ENCODE data around the gene MROH2B. TPM values are rescaled to one million over a fixed set of nuclear protein-coding genes. Genes with fewer than 3 reads are reported as not detected.

The MROH2B gene
- total RNA-seq, 1 donor from 2014 or later, result 0.44 TPM

GRCh38 chr5:41012318-41012717, 58.8 kb downstream of the MROH2B start:
- no peaks in the 10 kb centered on the region for H3K9me3 Mint-ChIP-seq (ENCODE audit: unreplicated experiment)
- H3K27ac Mint-ChIP-seq (ENCODE audit: unreplicated experiment), result no peak overlapping the region
- no peaks in the 10 kb centered on the region for H3K36me3 Mint-ChIP-seq (ENCODE audit: low read depth, unreplicated experiment)
- no peaks in the 10 kb centered on the region for H3K27me3 Mint-ChIP-seq (ENCODE audit: unreplicated experiment)
- no peak for TF ChIP-seq CTCF (IDR thresholded peaks at IDR 0.05; ENCODE audit: unreplicated experiment)
- DNase-seq (ENCODE audit: low spot score), result no peak
- no peaks in the 10 kb centered on the region for H3K4me1 Mint-ChIP-seq (ENCODE audit: unreplicated experiment)
- H3K4me3 Mint-ChIP-seq (ENCODE audit: unreplicated experiment), result no peak overlapping the region

DNA sequence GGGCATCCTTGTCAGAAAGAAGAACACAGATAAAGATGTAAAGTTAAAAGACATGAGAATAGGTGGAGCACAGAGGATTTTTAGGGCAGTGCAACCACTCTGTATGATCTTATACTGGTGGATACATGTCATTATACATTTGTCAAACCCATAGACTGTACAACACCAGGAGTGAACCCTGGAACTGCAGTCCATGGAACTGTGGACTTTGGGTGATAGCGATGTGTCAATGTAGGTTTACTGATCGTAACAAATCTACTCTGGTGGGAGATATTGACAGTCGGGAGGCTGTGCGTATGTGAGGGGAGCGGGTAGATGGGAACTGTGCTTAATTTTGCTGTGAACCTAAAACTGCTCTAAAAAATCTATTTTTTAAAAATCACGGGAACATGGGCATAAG, 60.6 kb downstream of the MROH2B start:
- no peaks in the 10 kb centered on the region for H3K4me1 Mint-ChIP-seq (ENCODE audit: unreplicated experiment)
- H3K9me3 Mint-ChIP-seq (ENCODE audit: unreplicated experiment), result no peaks in the 10 kb centered on the region
- no peak for DNase-seq (ENCODE audit: low spot score)
- H3K27ac Mint-ChIP-seq (ENCODE audit: unreplicated experiment), result no peak overlapping the region
- H3K27me3 Mint-ChIP-seq (ENCODE audit: unreplicated experiment), result no peaks in the 10 kb centered on the region
- H3K36me3 Mint-ChIP-seq (ENCODE audit: low read depth, unreplicated experiment), result no peaks in the 10 kb centered on the region
- H3K4me3 Mint-ChIP-seq (ENCODE audit: unreplicated experiment), result no peak overlapping the region
- TF ChIP-seq CTCF (IDR thresholded peaks at IDR 0.05; ENCODE audit: unreplicated experiment), result no peak

DNA sequence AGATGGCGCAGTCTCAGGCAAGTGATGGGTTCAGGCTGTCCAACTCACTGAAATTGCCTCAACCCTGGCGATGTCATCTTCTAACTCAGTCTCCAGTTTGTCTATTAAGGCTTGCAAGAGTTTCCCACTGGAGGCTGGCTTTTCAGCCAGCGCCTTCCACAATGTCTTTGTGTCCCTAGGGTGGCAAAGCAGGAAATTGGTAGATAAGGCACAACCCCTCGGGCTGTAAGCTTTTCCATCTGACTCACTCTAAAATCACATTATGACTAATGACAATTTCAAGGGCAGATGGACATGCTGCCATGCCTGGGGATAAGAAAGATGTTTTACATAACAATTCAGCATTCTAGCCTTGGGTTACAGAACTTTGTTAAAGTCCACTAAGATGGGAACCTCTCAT, 61.9 kb downstream of the MROH2B start:
- Mint-ChIP-seq H3K9me3 (ENCODE audit: unreplicated experiment) (no peaks in the 10 kb centered on the region), H3K36me3 (ENCODE audit: low read depth, unreplicated experiment) (no peaks in the 10 kb centered on the region), H3K27me3 (ENCODE audit: unreplicated experiment) (no peaks in the 10 kb centered on the region), H3K4me1 (ENCODE audit: unreplicated experiment) (no peaks in the 10 kb centered on the region), H3K27ac (ENCODE audit: unreplicated experiment) (no peak overlapping the region), H3K4me3 (ENCODE audit: unreplicated experiment) (no peak overlapping the region)
- TF ChIP-seq CTCF (IDR thresholded peaks at IDR 0.05; ENCODE audit: unreplicated experiment), result no peak
- DNase-seq (ENCODE audit: low spot score), result no peak

DNA sequence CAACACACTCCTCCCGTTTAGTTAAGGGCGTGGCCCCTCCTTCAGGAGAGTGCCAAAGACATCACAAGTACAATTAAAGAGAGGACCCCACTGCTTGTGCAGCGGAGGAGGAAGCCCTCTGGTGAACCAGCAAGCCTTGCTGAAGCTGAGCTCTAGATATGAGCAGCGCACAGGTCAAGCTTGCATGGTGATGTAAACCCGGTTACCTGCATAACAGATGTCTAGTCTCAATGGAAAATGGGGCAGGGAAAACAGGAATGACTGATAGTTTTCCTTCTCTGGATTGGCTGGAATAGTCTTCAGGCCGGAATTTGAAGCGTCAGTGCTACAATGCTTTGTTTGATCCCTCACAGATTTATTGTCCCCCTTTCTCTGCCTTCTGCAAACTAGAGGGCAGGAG, 66.2 kb downstream of the MROH2B start:
- TF ChIP-seq CTCF (IDR thresholded peaks at IDR 0.05; ENCODE audit: unreplicated experiment), result no peak
- H3K36me3 Mint-ChIP-seq (ENCODE audit: low read depth, unreplicated experiment), result no peaks in the 10 kb centered on the region
- H3K4me1 Mint-ChIP-seq (ENCODE audit: unreplicated experiment), result no peaks in the 10 kb centered on the region
- no peak for DNase-seq (ENCODE audit: low spot score)
- no peaks in the 10 kb centered on the region for H3K9me3 Mint-ChIP-seq (ENCODE audit: unreplicated experiment)
- H3K27ac Mint-ChIP-seq (ENCODE audit: unreplicated experiment), result no peak overlapping the region
- H3K27me3 Mint-ChIP-seq (ENCODE audit: unreplicated experiment), result no peaks in the 10 kb centered on the region
- H3K4me3 Mint-ChIP-seq (ENCODE audit: unreplicated experiment), result no peak overlapping the region

DNA sequence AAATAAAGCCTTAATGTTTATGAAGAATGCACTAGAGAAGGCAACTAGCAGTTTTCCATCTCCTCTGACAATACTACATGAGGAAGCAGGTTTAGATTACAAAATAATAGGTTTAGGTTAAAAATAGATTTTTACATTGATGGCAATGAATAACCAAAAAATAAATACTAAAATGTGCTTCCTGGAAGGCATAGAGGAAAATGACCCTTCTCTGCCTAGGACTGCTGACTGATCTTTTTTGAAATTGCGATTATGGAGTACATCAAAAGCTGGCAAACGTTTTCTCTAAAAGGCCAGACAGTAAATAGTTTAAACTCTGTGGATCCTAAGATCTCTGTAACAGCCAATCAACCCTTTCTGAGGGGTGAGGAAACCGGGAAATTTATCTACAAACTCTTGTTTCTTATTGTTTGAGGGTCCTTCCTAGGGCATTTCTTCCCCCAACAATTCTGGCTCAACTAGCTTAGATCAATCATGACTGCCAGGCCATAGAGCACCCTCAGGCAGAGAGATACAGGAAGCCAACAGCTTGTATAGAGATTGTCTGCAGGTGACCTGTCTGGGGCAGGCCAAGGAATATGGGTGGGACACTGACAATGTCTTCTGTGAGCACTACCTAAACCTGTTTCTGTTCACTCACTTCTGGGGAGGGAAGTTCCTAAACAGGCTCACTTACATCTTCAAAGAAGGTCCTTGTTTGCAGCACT, 67.3 kb downstream of the MROH2B start:
- Mint-ChIP-seq H3K27me3 (ENCODE audit: unreplicated experiment) (no peaks in the 10 kb centered on the region), H3K4me3 (ENCODE audit: unreplicated experiment) (no peak overlapping the region), H3K4me1 (ENCODE audit: unreplicated experiment) (no peaks in the 10 kb centered on the region), H3K27ac (ENCODE audit: unreplicated experiment) (no peak overlapping the region), H3K36me3 (ENCODE audit: low read depth, unreplicated experiment) (no peaks in the 10 kb centered on the region), H3K9me3 (ENCODE audit: unreplicated experiment) (no peaks in the 10 kb centered on the region)
- DNase-seq (ENCODE audit: low spot score), result no peak
- TF ChIP-seq CTCF (IDR thresholded peaks at IDR 0.05; ENCODE audit: unreplicated experiment), result no peak

Measured in endothelial cell (in vitro differentiated cells).